TTC549 (cell line): ENCODE data around the gene SCYL3.
"Not testable (repeated sequence)": the region's sequence is repeated elsewhere in the genome, so short reads cannot be mapped to it uniquely, and the experiment has no call there.

ENCODE experiments used
- FAIRE-seq: peaks from 2 replicates; lab custom pipeline; 2012; peaks lifted over from hg19 to GRCh38; lab: Jason Lieb, UNC

SCYL3 gene

GRCh38 chr1:169893645-169894423, at the start of gene SCYL3:
SCYL3 (minus strand) TSS chr1:169893896; CDS start chr1:169888840, 5,056 bp downstream.
- peak; percentile 99 for FAIRE-seq

GRCh38 chr1:169941982-169942830, 48.5 kb upstream of the SCYL3 start:
- peak; percentile 92 for FAIRE-seq

GRCh38 chr1:169933984-169934725, 40.5 kb upstream of the SCYL3 start:
- no peak for FAIRE-seq

- peak; percentile 54 for FAIRE-seq
Observed at GRCh38 chr1:169931795-169932231, 38.1 kb upstream of the SCYL3 start.

GRCh38 chr1:169929210-169929526, 35.5 kb upstream of the SCYL3 start:
- no peak for FAIRE-seq

GRCh38 chr1:169928438-169929209, 34.9 kb upstream of the SCYL3 start:
- peak; percentile 98 for FAIRE-seq

GRCh38 chr1:169925505-169926482, 32.1 kb upstream of the SCYL3 start:
- FAIRE-seq: no peak

- no peak for FAIRE-seq
Observed at GRCh38 chr1:169924829-169925228, 31.1 kb upstream of the SCYL3 start.

- FAIRE-seq: peak; percentile 29
Observed at GRCh38 chr1:169924063-169924462, 30.4 kb upstream of the SCYL3 start.

- peak; percentile 13 for FAIRE-seq
Observed at GRCh38 chr1:169921080-169921479, 27.4 kb upstream of the SCYL3 start.

GRCh38 chr1:169918927-169919326, 25.2 kb upstream of the SCYL3 start:
- FAIRE-seq: no peak

- not testable (repeated sequence) for FAIRE-seq
Observed at GRCh38 chr1:169918220-169918619, 24.5 kb upstream of the SCYL3 start.

- FAIRE-seq: no peak
Observed at GRCh38 chr1:169915150-169915549, 21.5 kb upstream of the SCYL3 start.

- FAIRE-seq: no peak
Observed at GRCh38 chr1:169914531-169914930, 20.8 kb upstream of the SCYL3 start.

- no peak for FAIRE-seq
Observed at GRCh38 chr1:169909499-169909898, 15.8 kb upstream of the SCYL3 start.

- FAIRE-seq: no peak
Observed at GRCh38 chr1:169906938-169907337, 13.2 kb upstream of the SCYL3 start.

- no peak for FAIRE-seq
Observed at GRCh38 chr1:169904834-169905233, 11.1 kb upstream of the SCYL3 start.

- no peak for FAIRE-seq
Observed at GRCh38 chr1:169902751-169903150, 9.1 kb upstream of the SCYL3 start.

GRCh38 chr1:169901115-169901514, 7.4 kb upstream of the SCYL3 start:
- no peak for FAIRE-seq

- FAIRE-seq: no peak
Observed at GRCh38 chr1:169900571-169900970, 6.9 kb upstream of the SCYL3 start.
